MM.1S (cell line): ENCODE data around the gene ANKRD6.

Source experiments
- DNase-seq: peaks from one replicate; pipeline ENCODE4 v3.0.0-alpha.2; 2015
- H2AFZ ChIP-seq: fragments of 300-600 bp; sonication (generic); 2 replicates; pipeline ENCODE4 v1.6.0; 2016; ENCODE audit warnings: antibody characterized with exemption, low read length
- H3F3A ChIP-seq: fragments of 300-600 bp; sonication (generic); 2 replicates; pipeline ENCODE4 v1.6.1; 2016; ENCODE audit warnings: mild to moderate bottlenecking, antibody characterized with exemption, low read length, moderate library complexity, mixed read lengths; ENCODE audit not compliant: insufficient read depth
- H3K27ac ChIP-seq: fragments of 300-600 bp; sonication (generic); 2 replicates; pipeline ENCODE4 v1.5.1; 2016; ENCODE audit warnings: mild to moderate bottlenecking, low read length
- H3K27me3 ChIP-seq: fragments of 300-600 bp; sonication (generic); replicated peaks from 2 replicates; pipeline ENCODE4 v1.6.0; 2016; ENCODE audit warnings: low read length; ENCODE audit not compliant: insufficient read depth
- H3K36me3 ChIP-seq: fragments of 300-600 bp; sonication (generic); replicated peaks from 2 replicates; pipeline ENCODE4 v1.6.1; 2016; ENCODE audit warnings: mild to moderate bottlenecking, low read length, mixed read lengths; ENCODE audit not compliant: insufficient read depth
- H3K4me1 ChIP-seq: fragments of 300-600 bp; sonication (generic); 2 replicates; pipeline ENCODE4 v1.6.1; 2016; ENCODE audit warnings: low read length, mixed read lengths
- H3K4me2 ChIP-seq: fragments of 300-600 bp; sonication (generic); 2 replicates; pipeline ENCODE4 v1.6.0; 2016; ENCODE audit warnings: low read depth, low read length
- H3K4me3 ChIP-seq: fragments of 300-600 bp; sonication (generic); 2 replicates; pipeline ENCODE4 v1.5.1; 2016; ENCODE audit warnings: low read length, mixed read lengths
- H3K79me2 ChIP-seq: fragments of 300-600 bp; sonication (generic); 2 replicates; pipeline ENCODE4 v1.6.1; 2016; ENCODE audit warnings: mixed run types, low read length, mixed read lengths
- H3K9ac ChIP-seq: fragments of 300-600 bp; sonication (generic); 2 replicates; pipeline ENCODE4 v1.6.1; 2016; ENCODE audit warnings: low read length, mixed read lengths
- H3K9me2 ChIP-seq: fragments of 300-600 bp; sonication (generic); replicated peaks from 2 replicates; pipeline ENCODE4 v1.6.1; 2016; ENCODE audit warnings: mild to moderate bottlenecking, low read length, mixed read lengths; ENCODE audit not compliant: insufficient read depth
- H3K9me3 ChIP-seq: fragments of 300-600 bp; sonication (generic); replicated peaks from 2 replicates; pipeline ENCODE4 v1.6.1; 2016; ENCODE audit warnings: mild to moderate bottlenecking, low read length, mixed read lengths; ENCODE audit not compliant: insufficient read depth
- H4K20me1 ChIP-seq: fragments of 300-600 bp; sonication (generic); 2 replicates; pipeline ENCODE4 v1.6.1; 2016; ENCODE audit warnings: mild to moderate bottlenecking, low read length, moderate library complexity, mixed read lengths; ENCODE audit not compliant: insufficient read depth
- CTCF ChIP-seq: fragments of 300-600 bp; sonication (generic); IDR thresholded peaks from 2 replicates; pipeline ENCODE4 v1.5.1; 2016; ENCODE audit warnings: antibody characterized with exemption, low read length, mixed read lengths
- EZH2 ChIP-seq: fragments of 300-600 bp; sonication (generic); optimal IDR thresholded peaks from 2 replicates; pipeline ENCODE3; 2017; ENCODE audit warnings: low read depth, mild to moderate bottlenecking, antibody characterized with exemption, low read length, mixed read lengths
- EZH2phosphoT487 ChIP-seq: fragments of 300-600 bp; sonication (generic); IDR thresholded peaks from 2 replicates; pipeline ENCODE4 v1.6.1; 2018; ENCODE audit warnings: antibody characterized with exemption, low read length

The ANKRD6 gene

GRCh38 chr6:89566008-89566800 is 133.3 kb downstream of the ANKRD6 start:
- Histone ChIP-seq H3K9me3 (no peaks in the 10 kb centered on the region), H3K27ac (no peak overlapping the region), H3F3A (no peaks in the 10 kb centered on the region), H3K9me2 (no peaks in the 10 kb centered on the region), H4K20me1 (no peaks in the 10 kb centered on the region), H3K9ac (no peak overlapping the region), H3K4me1 (no peaks in the 10 kb centered on the region), H3K4me3 (no peak overlapping the region), H3K4me2 (no peak overlapping the region), H3K27me3 (no peaks in the 10 kb centered on the region), H2AFZ (no peak overlapping the region), H3K36me3 (no peaks in the 10 kb centered on the region), H3K79me2 (no peaks in the 10 kb centered on the region)
- no peak for DNase-seq
- TF ChIP-seq EZH2 (no peak), CTCF (no peak), EZH2phosphoT487 (no peak)

- no peak overlapping the region for H3K27ac ChIP-seq
- H3K36me3 ChIP-seq: no peaks in the 10 kb centered on the region
- DNase-seq: no peak
- no peaks in the 10 kb centered on the region for H3K27me3 ChIP-seq
- H3K9me3 ChIP-seq: no peaks in the 10 kb centered on the region
- no peaks in the 10 kb centered on the region for H3K4me1 ChIP-seq
- H4K20me1 ChIP-seq: no peaks in the 10 kb centered on the region
- no peak overlapping the region for H3K4me3 ChIP-seq
- no peaks in the 10 kb centered on the region for H3F3A ChIP-seq
- no peak overlapping the region for H2AFZ ChIP-seq
- H3K9me2 ChIP-seq: no peaks in the 10 kb centered on the region
- H3K9ac ChIP-seq: no peak overlapping the region
- no peak overlapping the region for H3K4me2 ChIP-seq
- no peaks in the 10 kb centered on the region for H3K79me2 ChIP-seq
- no peak for TF ChIP-seq CTCF
- no peak for TF ChIP-seq EZH2
- TF ChIP-seq EZH2phosphoT487: no peak
Measured at GRCh38 chr6:89566930-89567629, 134.1 kb downstream of the ANKRD6 start.

GRCh38 chr6:89567630-89568390 is 134.9 kb downstream of the ANKRD6 start:
- Histone ChIP-seq H3K79me2 (no peaks in the 10 kb centered on the region), H3K27ac (no peak overlapping the region), H3K36me3 (no peaks in the 10 kb centered on the region), H3K9me2 (no peaks in the 10 kb centered on the region), H3K4me1 (no peaks in the 10 kb centered on the region), H3K4me3 (no peak overlapping the region), H4K20me1 (no peaks in the 10 kb centered on the region), H2AFZ (no peak overlapping the region), H3K4me2 (no peak overlapping the region), H3K27me3 (no peaks in the 10 kb centered on the region), H3K9me3 (no peaks in the 10 kb centered on the region), H3K9ac (no peak overlapping the region), H3F3A (no peaks in the 10 kb centered on the region)
- TF ChIP-seq EZH2phosphoT487 (no peak), CTCF (no peak), EZH2 (no peak)
- DNase-seq: no peak
